ENCODE data around the gene KCNF1. TPM values are rescaled to one million over a fixed set of nuclear protein-coding genes. Genes with fewer than 3 reads are reported as not detected.

KCNF1 gene
- total RNA-seq, 1 donor from 2014 or later, result not detected

GRCh38 chr2:10875126-10875525 lies 36.6 kb upstream of the KCNF1 start:
- Histone ChIP-seq H2AFZ (replicated peaks) (no peak overlapping the region), H3K27me3 (no peaks in the 10 kb centered on the region), H3K4me2 (no peak overlapping the region), H3K9ac (no peak overlapping the region), H3K4me3 (no peak overlapping the region), H3K36me3 (no peaks in the 10 kb centered on the region), H3K4me1 (no peaks in the 10 kb centered on the region), H3K79me2 (ENCODE audit: low read depth) (no peaks in the 10 kb centered on the region), H3F3A (ENCODE audit: low read depth) (no peaks in the 10 kb centered on the region), H3K9me3 (ENCODE audit: low read depth) (peaks cover 7% of the 10 kb centered on the region), H3K27ac (no peak overlapping the region), H4K20me1 (ENCODE audit: low read depth) (no peaks in the 10 kb centered on the region)
- H3K4me1 Mint-ChIP-seq, result peaks cover 2% of the 10 kb centered on the region
- H3K27ac Mint-ChIP-seq, result no peak overlapping the region
- TF ChIP-seq CTCF (IDR thresholded peaks at IDR 0.05) (no peak), EZH2phosphoT487 (IDR thresholded peaks at IDR 0.05) (no peak), EZH2 (IDR thresholded peaks at IDR 0.05) (no peak)
- peaks cover 16% of the 10 kb centered on the region for H3K9me3 Mint-ChIP-seq
- H3K36me3 Mint-ChIP-seq, result no peaks in the 10 kb centered on the region
- peaks cover 2% of the 10 kb centered on the region for H3K27me3 Mint-ChIP-seq (ENCODE audit: insufficient read depth, low read depth)
- no peak for DNase-seq (ENCODE audit: low spot score)
- H3K4me3 Mint-ChIP-seq, result no peak overlapping the region

- Histone ChIP-seq H3K36me3 (no peaks in the 10 kb centered on the region), H3K9ac (no peak overlapping the region), H4K20me1 (ENCODE audit: low read depth) (no peaks in the 10 kb centered on the region), H3K4me3 (no peak overlapping the region), H2AFZ (replicated peaks) (no peak overlapping the region), H3K4me1 (no peaks in the 10 kb centered on the region), H3K27me3 (no peaks in the 10 kb centered on the region), H3K4me2 (no peak overlapping the region), H3K27ac (no peak overlapping the region), H3F3A (ENCODE audit: low read depth) (no peaks in the 10 kb centered on the region), H3K79me2 (ENCODE audit: low read depth) (no peaks in the 10 kb centered on the region), H3K9me3 (ENCODE audit: low read depth) (peaks cover 7% of the 10 kb centered on the region)
- no peak overlapping the region for H3K4me3 Mint-ChIP-seq
- H3K27ac Mint-ChIP-seq, result no peak overlapping the region
- peaks cover 4% of the 10 kb centered on the region for H3K27me3 Mint-ChIP-seq (ENCODE audit: insufficient read depth, low read depth)
- no peaks in the 10 kb centered on the region for H3K36me3 Mint-ChIP-seq
- DNase-seq (ENCODE audit: low spot score), result no peak
- H3K4me1 Mint-ChIP-seq, result peaks cover 7% of the 10 kb centered on the region
- H3K9me3 Mint-ChIP-seq, result peaks cover 20% of the 10 kb centered on the region
- no peak for TF ChIP-seq EZH2phosphoT487 (IDR thresholded peaks at IDR 0.05)
- no peak for TF ChIP-seq EZH2 (IDR thresholded peaks at IDR 0.05)
- TF ChIP-seq CTCF (IDR thresholded peaks at IDR 0.05), result no peak
Observed at GRCh38 chr2:10876394-10876793, 35.3 kb upstream of the KCNF1 start.

- Histone ChIP-seq H3K9ac (no peak overlapping the region), H2AFZ (replicated peaks) (no peak overlapping the region), H3K27me3 (no peaks in the 10 kb centered on the region), H3K9me3 (ENCODE audit: low read depth) (peaks cover 4% of the 10 kb centered on the region), H3K36me3 (no peaks in the 10 kb centered on the region), H3K4me1 (no peaks in the 10 kb centered on the region), H3K4me3 (no peak overlapping the region), H3K79me2 (ENCODE audit: low read depth) (no peaks in the 10 kb centered on the region), H3F3A (ENCODE audit: low read depth) (no peaks in the 10 kb centered on the region), H4K20me1 (ENCODE audit: low read depth) (no peaks in the 10 kb centered on the region), H3K4me2 (no peak overlapping the region), H3K27ac (no peak overlapping the region)
- DNase-seq (ENCODE audit: low spot score), result no peak
- Mint-ChIP-seq H3K4me3 (no peak overlapping the region), H3K36me3 (no peaks in the 10 kb centered on the region), H3K4me1 (peaks cover 7% of the 10 kb centered on the region), H3K27ac (no peak overlapping the region), H3K27me3 (ENCODE audit: insufficient read depth, low read depth) (peaks cover 5% of the 10 kb centered on the region), H3K9me3 (peaks cover 19% of the 10 kb centered on the region)
- TF ChIP-seq EZH2 (IDR thresholded peaks at IDR 0.05), result no peak
- TF ChIP-seq EZH2phosphoT487 (IDR thresholded peaks at IDR 0.05), result no peak
- TF ChIP-seq CTCF (IDR thresholded peaks at IDR 0.05), result no peak
Observed at GRCh38 chr2:10876963-10877362, 34.8 kb upstream of the KCNF1 start.
